H1 (cell line): ENCODE measurements around the gene SPECC1. TPM values are rescaled to one million over a fixed set of nuclear protein-coding genes. Genes with fewer than 3 reads are reported as not detected.

Source experiments
- CTCF ChIA-PET: fragments of 300-600 bp; sonication (Branson Sonifier 250); formaldehyde crosslinking; loops from one replicate; lab custom pipeline; 2021; ENCODE audit not compliant: partially characterized antibody; lab: Charles Lee
- POLR2A ChIA-PET: fragments of 300-600 bp; sonication (Branson Sonifier 250); formaldehyde crosslinking; loops from one replicate; lab custom pipeline; 2021; ENCODE audit warnings: inconsistent platforms; ENCODE audit not compliant: partially characterized antibody; lab: Charles Lee
- DNase-seq, 2 experiments: peaks; one replicate each; pipeline versions ENCODE4 v3.0.0 to v3.0.0-alpha.2; 2010 to 2022; ENCODE audit warnings: low spot score in 2 of 2, low read depth in 1 of 2, mixed read lengths in 1 of 2
- FAIRE-seq: peaks from 2 replicates; lab custom pipeline; 2011; peaks lifted over from hg19 to GRCh38; lab: Jason Lieb, UNC
- H2AFZ ChIP-seq: 2 replicates; pipeline ENCODE4 v1.8.1; 2012; ENCODE audit warnings: low read length, inconsistent platforms
- H2AK5ac ChIP-seq: 2 replicates; pipeline ENCODE4 v1.6.1; 2013; ENCODE audit warnings: low read depth, low read length
- H2BK120ac ChIP-seq: replicated peaks from 2 replicates; pipeline ENCODE3; 2013; ENCODE audit warnings: low read depth, low read length, inconsistent platforms
- H2BK12ac ChIP-seq: 2 replicates; pipeline ENCODE4 v1.6.1; 2013; ENCODE audit warnings: low read depth, low read length
- H2BK15ac ChIP-seq: 2 replicates; pipeline ENCODE4 v1.6.1; 2013; ENCODE audit warnings: low read length
- H2BK20ac ChIP-seq: 2 replicates; pipeline ENCODE4 v1.6.1; 2013; ENCODE audit warnings: low read length
- H2BK5ac ChIP-seq: 2 replicates; pipeline ENCODE4 v1.6.1; 2013; ENCODE audit warnings: low read depth, low read length
- H3K14ac ChIP-seq: 2 replicates; pipeline ENCODE4 v1.6.1; 2013; ENCODE audit warnings: inconsistent platforms; ENCODE audit not compliant: insufficient read length
- H3K18ac ChIP-seq: 2 replicates; pipeline ENCODE4 v1.6.1; 2013; ENCODE audit warnings: low read length; ENCODE audit errors: extremely low read depth
- H3K23ac ChIP-seq: 2 replicates; pipeline ENCODE4 v1.6.1; 2013; ENCODE audit warnings: inconsistent platforms; ENCODE audit not compliant: insufficient read length
- H3K23me2 ChIP-seq: 2 replicates; pipeline ENCODE4 v1.6.1; 2013; ENCODE audit warnings: low read depth, low read length
- H3K27ac ChIP-seq: 2 replicates; pipeline ENCODE4 v1.6.1; 2011; ENCODE audit warnings: low read depth, low read length, inconsistent platforms
- H3K27me3 ChIP-seq, 4 experiments: replicated peaks in 1 of 4; 1 replicate in 1 of 4; 2 replicates in 3 of 4; pipeline versions ENCODE4 v1.6.1 to v1.8.1; 2011 to 2013; ENCODE audit warnings: low read length in 3 of 4, mild to moderate bottlenecking in 3 of 4, inconsistent platforms in 2 of 4, mixed read lengths in 2 of 4, moderate library complexity in 1 of 4; ENCODE audit not compliant: control insufficient read depth in 3 of 4, insufficient read depth in 3 of 4; ENCODE audit errors: extremely low read depth in 1 of 4
- H3K36me3 ChIP-seq, 4 experiments: 2 replicates each; pipeline versions ENCODE4 v1.6.1 to v1.8.1; 2011 to 2013; ENCODE audit warnings: mild to moderate bottlenecking in 4 of 4, low read length in 3 of 4, moderate library complexity in 2 of 4, control low read depth in 1 of 4, inconsistent platforms in 1 of 4; ENCODE audit not compliant: insufficient read depth in 4 of 4, control insufficient read depth in 2 of 4
- H3K4ac ChIP-seq: replicated peaks from 2 replicates; pipeline ENCODE3; 2013; ENCODE audit warnings: low read length, low read depth, mixed read lengths, inconsistent platforms; ENCODE audit not compliant: insufficient read length
- H3K4me1 ChIP-seq, 4 experiments: replicated peaks in 1 of 4; 1 replicate in 1 of 4; 2 replicates in 3 of 4; pipeline versions ENCODE4 v1.6.1 to v1.8.1; 2011 to 2013; ENCODE audit warnings: low read length in 3 of 4, inconsistent platforms in 2 of 4, mixed read lengths in 1 of 4; ENCODE audit not compliant: insufficient read depth in 4 of 4, control insufficient read depth in 3 of 4
- H3K4me2 ChIP-seq, 2 experiments: 2 replicates each; pipeline versions ENCODE4 v1.6.1 to v1.8.1; 2011 to 2013; ENCODE audit warnings: low read depth in 2 of 2, low read length in 2 of 2, control low read depth in 1 of 2, inconsistent platforms in 1 of 2, mild to moderate bottlenecking in 1 of 2; ENCODE audit not compliant: insufficient read depth in 1 of 2
- H3K4me3 ChIP-seq, 4 experiments: fragments of 200-600, 300-600 bp in 1 of 4; sonication (generic), shearing (Covaris generic), sonication (Bioruptor Twin) in 1 of 4; 2 replicates each; pipeline versions ENCODE4 v1.5.1 to v1.8.1; 2011 to 2016; ENCODE audit warnings: low read length in 4 of 4, low read depth in 3 of 4, control low read depth in 2 of 4, inconsistent platforms in 2 of 4, mild to moderate bottlenecking in 2 of 4, mixed read lengths in 1 of 4, moderate library complexity in 1 of 4; ENCODE audit not compliant: insufficient read depth in 2 of 4; ENCODE audit errors: extremely low read depth in 1 of 4
- H3K56ac ChIP-seq: replicated peaks from 2 replicates; pipeline ENCODE3; 2013; ENCODE audit warnings: low read depth, mild to moderate bottlenecking, mixed read lengths, low read length, inconsistent platforms; ENCODE audit not compliant: insufficient read length
- H3K79me1 ChIP-seq: 2 replicates; pipeline ENCODE4 v1.6.1; 2013; ENCODE audit warnings: low read depth, low read length, control low read depth
- H3K79me2 ChIP-seq, 2 experiments: 2 replicates each; pipeline versions ENCODE4 v1.6.1 to v1.8.1; 2012 to 2013; ENCODE audit warnings: low read length in 2 of 2, mild to moderate bottlenecking in 2 of 2, inconsistent platforms in 1 of 2; ENCODE audit not compliant: insufficient read depth in 2 of 2, control insufficient read depth in 1 of 2
- H3K9ac ChIP-seq, 4 experiments: replicated peaks in 1 of 4; 1 replicate in 1 of 4; 2 replicates in 3 of 4; pipeline versions ENCODE4 v1.6.1 to v1.8.1; 2011 to 2013; ENCODE audit warnings: low read depth in 3 of 4, low read length in 3 of 4, control low read depth in 2 of 4, mild to moderate bottlenecking in 2 of 4, moderate library complexity in 2 of 4, inconsistent platforms in 1 of 4; ENCODE audit errors: extremely low read depth in 1 of 4
- H3K9me3 ChIP-seq, 2 experiments: 2 replicates each; pipeline versions ENCODE4 v1.6.1 to v1.8.1; 2012 to 2013; ENCODE audit warnings: mild to moderate bottlenecking in 2 of 2, moderate library complexity in 2 of 2, control low read depth in 1 of 2, inconsistent platforms in 1 of 2, low read depth in 1 of 2, low read length in 1 of 2, mixed read lengths in 1 of 2; ENCODE audit not compliant: insufficient read depth in 2 of 2
- H4K20me1 ChIP-seq, 2 experiments: replicated peaks in 1 of 2; 2 replicates each; pipeline versions ENCODE3 to v1.8.1; 2011 to 2013; ENCODE audit warnings: inconsistent platforms in 2 of 2, low read length in 2 of 2, mild to moderate bottlenecking in 1 of 2; ENCODE audit not compliant: insufficient read depth in 2 of 2, control insufficient read depth in 1 of 2
- H4K5ac ChIP-seq: 2 replicates; pipeline ENCODE4 v1.6.1; 2013; ENCODE audit warnings: low read length, low read depth, mixed read lengths, inconsistent platforms; ENCODE audit not compliant: insufficient read length
- H4K8ac ChIP-seq: 2 replicates; pipeline ENCODE4 v1.8.0; 2013; ENCODE audit warnings: mild to moderate bottlenecking, moderate library complexity, low read length, inconsistent platforms; ENCODE audit not compliant: insufficient read depth; ENCODE audit errors: extremely low read depth
- H4K91ac ChIP-seq: replicated peaks from 2 replicates; pipeline ENCODE3; 2013; ENCODE audit warnings: low read length, mixed read lengths, inconsistent platforms; ENCODE audit not compliant: insufficient read length
- EZH2 ChIP-seq: fragments of 200-600 bp; sonication (generic); IDR thresholded peaks from 2 replicates; pipeline ENCODE4 v1.7.1; 2012; ENCODE audit warnings: low read depth, mild to moderate bottlenecking, moderate library complexity, low read length, inconsistent platforms; ENCODE audit not compliant: severe bottlenecking
- HDAC6 ChIP-seq: IDR thresholded peaks from one replicate; pipeline ENCODE4 v1.7.1; 2012; ENCODE audit warnings: low read depth, mild to moderate bottlenecking, inconsistent platforms, low read length, moderate library complexity
- RNF2 ChIP-seq: fragments of 200-900, 300-1000 bp; sonication (generic); IDR thresholded peaks from 2 replicates; pipeline ENCODE4 v1.7.1; 2016; ENCODE audit warnings: borderline replicate concordance, low read depth, mild to moderate bottlenecking, antibody characterized with exemption, low read length; ENCODE audit not compliant: poor library complexity, severe bottlenecking; ENCODE audit errors: missing control alignments
- RXRA ChIP-seq: IDR thresholded peaks from 2 replicates; pipeline ENCODE4 v1.6.1; 2011; ENCODE audit warnings: low read depth, mild to moderate bottlenecking, low read length, moderate library complexity; ENCODE audit not compliant: insufficient read depth
- SAP30 ChIP-seq: fragments of 300-600 bp; sonication (generic); IDR thresholded peaks from 2 replicates; pipeline ENCODE4 v1.7.1; 2012; ENCODE audit warnings: low read length, moderate library complexity, mild to moderate bottlenecking, inconsistent platforms; ENCODE audit not compliant: insufficient read depth, insufficient replicate concordance
- SIN3A ChIP-seq, 2 experiments: IDR thresholded peaks in 1 of 2; conservative IDR thresholded peaks in 1 of 2; 2 replicates each; pipeline ENCODE4 v1.6.1; 2011 to 2012; ENCODE audit warnings: low read length in 2 of 2, improper control_type of control experiment in 1 of 2, low read depth in 1 of 2, mild to moderate bottlenecking in 1 of 2
- WGBS, 2 experiments: shearing (Covaris generic) in 1 of 2; methylation state at CpG; one replicate each; pipeline versions ENCODE4 v1.1.6 to v1.1.7; 2013 to 2015; ENCODE audit warnings: low lambda C conversion rate in 2 of 2, mixed read lengths in 2 of 2, inconsistent platforms in 1 of 2, low coverage in 1 of 2, missing lambda C conversion rate in 1 of 2; ENCODE audit not compliant: insufficient replicate concordance in 2 of 2, insufficient coverage in 1 of 2, insufficient read length in 1 of 2; ENCODE audit errors: extremely low coverage in 1 of 2, missing lambda C conversion rate in 1 of 2; 5-methylcytosine and 5-hydroxymethylcytosine counted together
- polyA plus RNA-seq, 7 experiments: library from polyadenylated mRNA; depleted of rRNA in 3 of 7; stranded (reverse) in 5 of 7; unstranded in 2 of 7; fragments of >200 nt in 5 of 7; fragments of 200-250 nt in 2 of 7; gene quantifications; 1 replicate in 5 of 7; 2 replicates in 1 of 7; 4 replicates in 1 of 7; pipeline versions ENCODE4 v1.2.1 to v1.2.3, GENCODE V29; 2011 to 2013; ENCODE audit warnings: missing spikeins in 2 of 7, mixed read lengths in 2 of 7
- total RNA-seq: library from RNA; stranded (reverse); fragmentation: NEBNext Ultra II Directional; extraction: Animal tissue kit (Norgen Biotek cat#: 25700); gene quantifications from 2 replicates; pipeline ENCODE4 v1.2.1, GENCODE V29; 2021
- TF ChIP-seq, protein P1 (sequence below): IDR thresholded peaks from 2 replicates; pipeline ENCODE4 v1.6.1; 2012; ENCODE audit warnings: low read length, inconsistent platforms

The SPECC1 gene
- total and polyA plus RNA-seq, 2 of the 8 experiments (the other 6 are each of a cell fraction or from before 2014, with no cell fraction given), result 35.8 to 87.9 TPM

DNA sequence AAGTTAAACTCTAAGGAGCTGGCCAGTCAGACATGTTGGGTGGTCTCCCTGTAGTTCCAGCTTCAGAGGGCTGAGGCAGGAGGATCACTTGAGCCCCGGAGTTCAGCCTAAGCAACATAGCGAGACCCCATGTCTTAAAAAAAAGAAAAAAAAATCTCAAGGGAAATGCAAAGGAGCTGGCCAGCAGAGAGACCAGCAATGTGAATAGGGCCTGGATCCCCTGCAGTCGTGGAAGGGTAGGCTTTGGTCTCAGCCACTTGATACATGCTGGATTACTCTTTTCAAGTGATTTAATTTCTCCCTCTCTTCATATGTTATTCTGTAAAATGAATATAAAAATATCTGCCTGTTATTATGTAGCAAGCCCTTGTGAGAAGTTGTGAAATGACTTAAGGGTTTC lies 207.7 kb downstream of the SPECC1 start:
- Histone ChIP-seq H2BK5ac (peak overlapping the region; percentile 74; the same call in 1 of the 2 replicates), H3K18ac (no peak overlapping the region), H3K56ac (no peak overlapping the region), H3K14ac (no peak overlapping the region), H3K4me1 (peaks cover 4 to 18% (median 15%) of the 10 kb centered on the region in 4 experiments; a peak in 6 of 7 replicates), H3K23ac (no peak overlapping the region), H3K79me2 (peaks cover 0 to 60% of the 10 kb centered on the region in 2 experiments; a peak in 2 of 4 replicates), H3K9me3 (no peaks in the 10 kb centered on the region), H3K4ac (no peak overlapping the region), H3K23me2 (no peaks in the 10 kb centered on the region), H4K5ac (no peak overlapping the region), H4K8ac (no peak overlapping the region), H4K20me1 (peaks cover 0 to 3% of the 10 kb centered on the region in 2 experiments), H2BK15ac (no peak overlapping the region), H3K9ac (no peak overlapping the region), H3K4me3 (no peak overlapping the region), H2BK12ac (no peak overlapping the region), H3K79me1 (no peaks in the 10 kb centered on the region), H2BK20ac (0 out of 2 replicates have a peak overlapping the region, but pooled peaks have one; percentile 66), H4K91ac (no peak overlapping the region), H3K36me3 (peaks cover 0 to under 1% (median 0%) of the 10 kb centered on the region in 4 experiments; a peak in 1 of 8 replicates), H2AFZ (no peak overlapping the region), H2BK120ac (no peak overlapping the region), H3K27me3 (no peaks in the 10 kb centered on the region), H3K27ac (peak overlapping the region; percentile 18; the same call in 1 of the 2 replicates), H3K4me2 (0 out of 4 replicates have a peak overlapping the region, but pooled peaks of 1 of the 2 experiments have one; percentile 18), H2AK5ac (no peak overlapping the region)
- CTCF ChIA-PET, result interaction anchor here (0.6 to 1.5 kb wide), 3 partner anchors 11 to 95 kb away, joined by 3 to 5 read pairs (median 3); no protein-coding TSS in a partner anchor
- no peak for TF ChIP-seq EZH2
- TF ChIP-seq RNF2, result no peak
- TF ChIP-seq HDAC6, result no peak
- no peak for TF ChIP-seq SIN3A (conservative IDR thresholded peaks at IDR 0.05 in 1 of 2, IDR thresholded peaks at IDR 0.05 in 1 of 2; ENCODE audit: low read depth in 1 of 2, low read length in 2 of 2)
- no peak for TF ChIP-seq RXRA
- TF ChIP-seq SAP30, result no peak
- TF ChIP-seq, protein P1, sequence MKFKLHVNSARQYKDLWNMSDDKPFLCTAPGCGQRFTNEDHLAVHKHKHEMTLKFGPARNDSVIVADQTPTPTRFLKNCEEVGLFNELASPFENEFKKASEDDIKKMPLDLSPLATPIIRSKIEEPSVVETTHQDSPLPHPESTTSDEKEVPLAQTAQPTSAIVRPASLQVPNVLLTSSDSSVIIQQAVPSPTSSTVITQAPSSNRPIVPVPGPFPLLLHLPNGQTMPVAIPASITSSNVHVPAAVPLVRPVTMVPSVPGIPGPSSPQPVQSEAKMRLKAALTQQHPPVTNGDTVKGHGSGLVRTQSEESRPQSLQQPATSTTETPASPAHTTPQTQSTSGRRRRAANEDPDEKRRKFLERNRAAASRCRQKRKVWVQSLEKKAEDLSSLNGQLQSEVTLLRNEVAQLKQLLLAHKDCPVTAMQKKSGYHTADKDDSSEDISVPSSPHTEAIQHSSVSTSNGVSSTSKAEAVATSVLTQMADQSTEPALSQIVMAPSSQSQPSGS, result no peak
- FAIRE-seq, result peak; percentile 63
- 55% methylated on average over 3 of the region's 3 CpGs; no CpG with 5 or more reads in 1 of the 2 experiments for WGBS, 2 experiments
- DNase-seq, result peak in 1 of 2 experiments; percentile 38
- POLR2A ChIA-PET, result interaction anchor here (0.6 to 1.7 kb wide), 3 partner anchors 11 to 836 kb away, joined by 4 to 8 read pairs (median 5); no protein-coding TSS in a partner anchor
